ENCODE measurements around the gene CFAP99.
"Not testable (repeated sequence)": the region's sequence is repeated elsewhere in the genome, so short reads cannot be mapped to it uniquely, and the experiment has no call there.

The CFAP99 gene

DNA sequence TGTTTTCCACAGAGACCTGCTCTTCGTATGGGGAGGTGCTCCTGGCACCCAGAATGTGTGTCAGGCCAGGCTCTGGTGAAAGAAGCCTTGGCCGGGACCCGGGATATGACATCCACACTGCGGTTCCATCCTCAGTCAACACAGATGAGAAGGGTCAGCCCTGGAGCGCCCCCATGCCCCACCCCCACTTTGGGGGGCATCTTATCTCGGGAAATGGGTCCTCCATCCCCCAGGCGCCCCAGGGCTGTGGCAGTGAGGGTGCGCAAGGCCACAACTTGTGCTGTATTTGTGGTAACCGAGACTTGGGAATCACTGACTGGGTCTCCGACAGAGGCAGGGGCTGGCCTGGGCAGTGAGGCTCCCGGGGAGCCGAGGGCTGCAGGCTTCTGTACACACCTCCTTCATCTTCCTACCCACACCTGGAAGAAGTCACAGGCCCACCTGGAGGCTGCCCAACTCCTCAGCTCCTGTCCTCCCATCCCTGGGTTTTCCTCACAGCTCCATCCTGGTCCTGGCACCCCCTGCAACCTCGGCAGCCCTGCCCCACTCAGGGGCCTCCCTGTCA is 8.0 kb downstream of the CFAP99 start:
- TF ChIP-seq TAF1 (IDR thresholded peaks at IDR 0.05; ENCODE audit: borderline replicate concordance, low read depth, low read length) (no peak), POLR2A (IDR thresholded peaks at IDR 0.05; ENCODE audit: low read depth, low read length) (no peak), POLR2AphosphoS5 (IDR thresholded peaks at IDR 0.05; ENCODE audit: low read depth, low read length) (no peak)
- FAIRE-seq (no peak), DNase-seq (ENCODE audit: insufficient read length) (no peak)

DNA sequence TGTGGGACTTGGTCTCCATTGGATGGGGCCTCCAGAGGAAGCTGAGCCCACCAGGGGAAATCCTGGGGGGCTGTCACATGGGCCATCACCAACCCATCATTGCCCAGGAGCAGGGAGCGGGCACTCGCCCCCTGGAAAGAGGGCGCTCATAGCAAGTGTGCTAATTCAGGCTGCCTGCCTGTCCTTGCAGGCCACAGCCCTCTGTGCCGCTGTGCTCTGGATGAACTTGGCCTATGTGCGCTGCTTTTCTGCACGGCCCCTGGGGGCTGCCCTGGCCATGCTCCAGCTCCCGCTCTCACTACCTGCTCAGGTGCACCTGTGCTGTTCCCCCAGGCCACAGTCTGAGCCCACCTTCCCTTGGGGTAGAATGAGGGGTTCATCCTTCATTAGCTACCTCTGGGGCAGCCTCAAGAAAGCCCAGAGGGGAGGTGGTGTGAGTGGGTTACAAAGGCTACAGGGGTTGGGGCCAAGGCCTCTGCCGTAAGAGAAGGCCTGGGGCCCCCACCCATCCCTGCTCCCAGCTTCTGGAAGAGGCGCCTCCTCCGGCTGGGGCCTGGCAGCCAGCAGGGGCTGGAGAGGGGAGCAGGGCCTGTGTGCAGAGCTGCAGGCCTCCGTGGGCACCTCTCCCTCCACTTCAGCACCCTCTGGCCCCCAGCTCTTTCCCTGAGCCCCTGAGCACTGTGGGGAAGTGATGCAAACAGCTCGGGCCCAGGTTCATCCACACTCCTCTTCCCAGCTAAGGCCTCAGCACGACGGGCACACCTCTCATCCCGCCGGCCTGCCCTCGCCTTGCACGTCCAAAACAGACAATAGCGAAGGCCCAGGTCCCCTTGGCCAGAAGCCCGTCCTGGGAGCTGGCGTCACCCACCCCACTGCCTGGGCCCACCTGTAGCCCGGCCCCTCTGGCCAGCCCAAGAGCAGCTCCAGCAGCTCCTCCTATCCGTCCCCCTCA is 8.9 kb downstream of the CFAP99 start:
- TF ChIP-seq TAF1 (IDR thresholded peaks at IDR 0.05; ENCODE audit: borderline replicate concordance, low read depth, low read length), result no peak
- TF ChIP-seq POLR2AphosphoS5 (IDR thresholded peaks at IDR 0.05; ENCODE audit: low read depth, low read length), result no peak
- TF ChIP-seq POLR2A (IDR thresholded peaks at IDR 0.05; ENCODE audit: low read depth, low read length), result no peak
- FAIRE-seq (no peak), DNase-seq (ENCODE audit: insufficient read length) (no peak)

DNA sequence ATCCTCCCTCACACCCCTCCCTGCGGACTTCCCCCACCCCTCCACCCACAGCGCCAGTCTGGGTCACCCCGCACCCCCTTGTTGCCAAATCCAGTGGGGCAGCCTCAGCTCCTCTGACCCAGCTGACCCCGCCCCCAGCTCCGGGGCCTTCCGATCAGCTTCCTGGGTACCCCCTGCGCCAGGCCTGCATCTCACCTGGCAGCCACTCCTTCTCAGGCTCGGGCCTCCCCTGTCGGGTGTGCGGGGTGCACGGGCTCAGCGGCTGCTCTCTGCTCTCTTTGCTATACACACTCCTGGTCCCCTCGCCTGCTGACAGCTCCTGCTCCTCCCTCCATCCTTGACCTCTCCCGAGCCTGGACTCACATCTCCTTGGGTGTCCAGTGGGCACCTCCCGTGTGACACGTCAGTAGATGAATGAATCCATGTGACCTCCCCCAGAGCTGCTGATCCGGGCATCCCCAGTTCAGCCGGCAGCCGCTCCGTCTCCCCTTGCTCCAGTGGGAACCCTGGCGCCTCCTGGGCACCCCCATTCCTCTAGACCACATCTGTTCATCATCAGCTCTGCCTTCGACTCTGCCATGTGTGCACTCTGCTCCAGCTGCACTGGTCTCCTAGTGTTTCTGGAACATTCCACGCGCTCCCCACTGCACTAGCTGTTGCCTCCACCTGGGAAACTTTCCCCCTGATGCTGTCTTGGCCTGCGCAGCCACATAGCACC is 9.9 kb downstream of the CFAP99 start:
- FAIRE-seq, result no peak
- no peak for DNase-seq (ENCODE audit: insufficient read length)
- no peak for TF ChIP-seq POLR2A (IDR thresholded peaks at IDR 0.05; ENCODE audit: low read depth, low read length)
- no peak for TF ChIP-seq POLR2AphosphoS5 (IDR thresholded peaks at IDR 0.05; ENCODE audit: low read depth, low read length)
- TF ChIP-seq TAF1 (IDR thresholded peaks at IDR 0.05; ENCODE audit: borderline replicate concordance, low read depth, low read length), result no peak

DNA sequence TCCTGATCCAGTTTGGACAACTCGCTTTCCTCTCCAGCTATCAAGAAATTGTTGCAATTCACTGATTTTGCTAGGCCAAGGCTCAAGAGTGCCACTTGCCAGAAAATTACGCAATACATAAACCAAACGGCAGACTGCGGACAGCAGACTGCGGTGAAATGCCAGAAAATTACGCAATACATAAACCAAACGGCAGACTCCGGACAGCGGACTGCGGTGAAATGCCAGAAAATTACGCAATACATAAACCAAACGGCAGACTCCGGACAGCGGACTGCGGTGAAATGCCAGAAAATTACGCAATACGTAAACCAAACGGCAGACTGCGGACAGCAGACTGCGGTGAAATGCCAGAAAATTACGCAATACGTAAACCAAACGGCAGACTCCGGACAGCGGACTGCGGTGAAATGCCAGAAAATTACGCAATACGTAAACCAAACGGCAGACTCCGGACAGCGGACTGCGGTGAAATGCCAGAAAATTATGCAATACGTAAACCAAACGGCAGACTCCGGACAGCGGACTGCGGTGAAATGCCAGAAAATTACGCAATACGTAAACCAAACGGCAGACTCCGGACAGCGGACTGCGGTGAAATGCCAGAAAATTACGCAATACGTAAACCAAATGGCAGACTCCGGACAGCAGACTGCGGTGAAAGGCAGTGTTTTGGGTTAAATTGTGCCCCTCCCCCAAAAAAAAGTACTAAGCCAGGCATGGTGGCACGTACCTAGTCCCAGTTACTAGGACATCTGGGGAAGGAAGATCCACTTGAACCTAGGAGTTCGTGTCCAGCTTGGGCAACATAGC is 11.4 kb downstream of the CFAP99 start:
- FAIRE-seq; DNase-seq (ENCODE audit: insufficient read length): not testable (repeated sequence)

DNA sequence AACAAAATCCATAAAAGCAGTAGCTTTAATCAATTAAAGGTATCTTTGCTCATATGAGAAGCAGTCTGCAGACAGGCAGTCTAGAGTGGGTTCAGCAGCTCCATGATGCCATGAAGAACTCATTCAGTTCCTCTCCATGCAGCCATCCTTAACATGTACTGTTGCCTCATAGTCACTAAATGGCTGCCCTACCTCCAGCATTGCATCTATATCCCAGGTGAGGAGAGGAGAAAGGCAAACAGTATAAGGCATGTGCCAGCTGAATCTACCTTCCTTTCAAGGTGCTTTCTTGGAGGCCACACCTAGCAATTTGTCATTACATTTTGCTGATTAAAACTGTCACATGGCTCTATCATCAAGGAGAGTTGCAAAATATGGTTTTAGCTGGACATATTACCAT is 13.2 kb downstream of the CFAP99 start:
- TF ChIP-seq TAF1 (IDR thresholded peaks at IDR 0.05; ENCODE audit: borderline replicate concordance, low read depth, low read length) (no peak), POLR2A (IDR thresholded peaks at IDR 0.05; ENCODE audit: low read depth, low read length) (no peak), POLR2AphosphoS5 (IDR thresholded peaks at IDR 0.05; ENCODE audit: low read depth, low read length) (no peak)
- FAIRE-seq (no peak), DNase-seq (ENCODE audit: insufficient read length) (no peak)

DNA sequence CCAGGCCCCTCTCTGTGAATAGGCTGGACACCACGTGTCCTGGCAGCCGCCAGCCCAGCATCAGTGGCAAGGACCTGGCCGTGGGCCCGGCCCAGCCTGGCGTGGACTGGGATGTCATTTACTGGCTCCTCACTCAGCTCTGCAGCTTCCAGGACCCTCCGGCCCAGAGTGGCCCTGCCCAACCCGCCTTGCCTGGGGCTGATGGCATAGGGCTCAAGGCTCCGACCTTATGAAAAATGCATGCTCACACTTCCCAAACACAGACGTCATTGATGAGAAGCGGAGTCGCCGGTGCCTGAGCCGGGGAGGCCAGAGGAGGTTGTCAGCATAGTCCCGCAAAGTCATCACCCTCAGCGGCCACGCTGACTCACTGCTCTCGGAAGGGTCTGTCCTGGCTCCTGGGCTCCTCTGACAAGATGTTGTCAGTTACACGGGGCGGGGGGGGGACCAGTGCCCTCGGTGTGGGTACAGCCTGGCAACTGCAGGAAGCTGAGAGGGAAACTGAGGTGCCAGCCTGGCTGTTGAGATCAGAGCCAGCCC is 14.3 kb downstream of the CFAP99 start:
- TF ChIP-seq POLR2A (IDR thresholded peaks at IDR 0.05; ENCODE audit: low read depth, low read length), result no peak
- TF ChIP-seq POLR2AphosphoS5 (IDR thresholded peaks at IDR 0.05; ENCODE audit: low read depth, low read length), result no peak
- TF ChIP-seq TAF1 (IDR thresholded peaks at IDR 0.05; ENCODE audit: borderline replicate concordance, low read depth, low read length), result no peak
- no peak for FAIRE-seq
- no peak for DNase-seq (ENCODE audit: insufficient read length)

DNA sequence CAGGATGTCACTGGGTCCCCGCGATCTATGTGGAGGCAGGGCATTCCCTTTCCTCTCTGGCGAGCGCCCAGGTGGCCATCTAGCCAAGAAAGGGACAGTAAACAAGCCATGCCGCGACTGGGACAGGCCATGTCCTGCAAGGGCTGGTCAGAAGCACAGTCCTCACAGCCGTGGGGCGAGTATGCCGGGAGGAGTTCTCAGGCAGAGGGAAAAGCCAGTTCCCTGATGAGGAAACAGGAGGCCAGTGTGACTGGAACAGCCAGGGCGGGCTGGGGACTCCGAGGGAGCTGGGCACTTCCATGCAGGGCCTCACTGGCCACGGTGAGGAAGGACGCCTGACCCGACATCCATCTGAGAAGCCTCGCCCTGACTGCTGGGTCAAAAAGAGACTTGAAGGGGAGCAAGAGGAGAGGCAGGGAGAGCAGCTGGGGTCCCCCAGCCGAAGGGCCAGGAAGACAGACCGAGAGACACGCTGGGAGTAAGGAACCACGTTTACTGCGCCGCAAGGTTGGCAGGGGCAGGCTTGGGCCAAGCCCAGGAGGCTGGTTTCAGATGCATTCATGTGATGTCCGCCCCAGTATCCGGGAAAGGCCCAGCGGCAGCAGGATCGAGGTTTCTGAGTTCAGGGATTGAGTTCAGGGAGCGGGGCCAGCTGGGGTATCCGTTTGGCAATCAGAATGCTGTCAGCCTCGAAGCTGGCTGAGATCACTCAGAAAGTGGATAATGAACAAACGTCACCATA is 15.0 kb downstream of the CFAP99 start:
- no peak for DNase-seq (ENCODE audit: insufficient read length)
- no peak for TF ChIP-seq POLR2AphosphoS5 (IDR thresholded peaks at IDR 0.05; ENCODE audit: low read depth, low read length)
- TF ChIP-seq POLR2A (IDR thresholded peaks at IDR 0.05; ENCODE audit: low read depth, low read length), result no peak
- no peak for TF ChIP-seq TAF1 (IDR thresholded peaks at IDR 0.05; ENCODE audit: borderline replicate concordance, low read depth, low read length)
- FAIRE-seq, result no peak

DNA sequence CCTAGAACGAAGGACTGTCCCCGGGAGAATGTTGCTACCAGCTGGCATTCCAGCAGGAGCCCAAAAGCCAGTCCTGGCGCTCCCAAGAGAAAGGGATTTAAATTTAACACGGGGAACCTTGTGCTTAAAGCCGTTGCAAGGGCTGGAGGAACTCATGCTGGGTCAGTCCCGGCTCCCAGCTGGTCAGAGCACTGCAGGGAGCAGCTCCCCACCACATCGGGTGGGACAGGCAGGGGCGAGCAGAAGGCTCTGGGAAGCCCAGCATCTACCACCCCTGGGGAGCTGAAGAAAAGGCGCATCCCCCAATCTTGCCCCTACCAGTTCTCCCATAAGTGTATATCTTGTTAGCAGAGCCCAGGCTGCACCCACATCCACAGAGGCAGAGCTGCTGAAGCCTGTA is 15.7 kb downstream of the CFAP99 start:
- DNase-seq (ENCODE audit: insufficient read length) (no peak), FAIRE-seq (no peak)
- no peak for TF ChIP-seq POLR2AphosphoS5 (IDR thresholded peaks at IDR 0.05; ENCODE audit: low read depth, low read length)
- TF ChIP-seq POLR2A (IDR thresholded peaks at IDR 0.05; ENCODE audit: low read depth, low read length), result no peak

DNA sequence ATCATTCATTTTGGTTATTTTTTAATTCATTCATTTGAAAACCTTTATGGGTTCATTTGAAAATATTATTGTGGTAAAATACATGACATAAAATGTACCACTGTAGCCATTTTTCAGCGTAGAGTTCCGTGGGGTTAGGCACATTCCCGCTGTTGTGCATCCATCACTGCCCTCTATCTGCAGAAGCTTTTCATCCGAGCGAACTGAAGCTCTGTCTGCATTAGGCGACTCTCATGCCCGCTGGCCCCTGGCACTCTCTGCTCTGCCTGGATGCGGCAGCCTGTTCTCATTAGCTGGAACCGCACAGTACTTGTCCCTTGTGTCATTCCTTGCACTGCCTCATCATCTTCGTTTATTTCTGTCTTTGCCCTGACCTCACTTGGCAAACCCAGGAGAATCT is 17.5 kb downstream of the CFAP99 start:
- no peak for TF ChIP-seq POLR2A (IDR thresholded peaks at IDR 0.05; ENCODE audit: low read depth, low read length)
- no peak for TF ChIP-seq POLR2AphosphoS5 (IDR thresholded peaks at IDR 0.05; ENCODE audit: low read depth, low read length)
- TF ChIP-seq TAF1 (IDR thresholded peaks at IDR 0.05; ENCODE audit: borderline replicate concordance, low read depth, low read length), result no peak
- no peak for DNase-seq (ENCODE audit: insufficient read length)
- FAIRE-seq, result no peak

DNA sequence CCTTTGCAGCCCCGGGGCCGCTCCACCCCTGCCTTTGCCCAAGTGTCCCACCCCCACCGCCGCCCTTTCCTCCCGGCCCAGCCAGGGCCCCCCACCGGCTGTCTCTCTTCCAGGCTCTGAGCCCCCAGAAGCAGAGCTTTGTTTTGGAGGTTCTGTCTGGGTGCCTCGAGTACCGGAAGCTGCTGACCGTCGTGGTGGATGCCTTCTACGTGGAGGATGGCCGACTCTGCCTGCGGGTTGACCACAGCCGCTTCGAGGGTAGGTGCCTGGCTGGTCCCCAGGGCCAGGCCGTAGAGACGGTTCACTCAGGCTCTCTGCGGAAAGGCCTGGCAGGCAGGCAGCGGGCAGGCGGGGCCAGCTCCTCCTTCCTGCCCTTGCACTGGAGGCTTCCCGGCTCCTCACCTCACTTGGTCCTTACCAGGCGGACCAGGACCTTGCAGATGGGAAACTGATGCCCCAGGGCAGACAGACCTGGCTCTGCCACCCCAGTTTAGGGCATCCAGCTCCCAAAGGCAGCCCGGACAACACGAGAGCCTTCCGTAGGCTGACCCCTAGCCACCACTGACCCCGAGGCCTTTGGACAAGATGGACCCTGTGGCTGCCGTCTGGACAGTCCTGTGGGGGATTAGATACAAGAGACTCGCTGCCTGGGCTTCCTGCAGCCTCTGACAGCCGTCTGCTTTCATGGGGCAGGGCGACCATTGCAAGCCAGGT is 18.2 kb downstream of the CFAP99 start:
- TF ChIP-seq POLR2A (IDR thresholded peaks at IDR 0.05; ENCODE audit: low read depth, low read length), result no peak
- no peak for TF ChIP-seq TAF1 (IDR thresholded peaks at IDR 0.05; ENCODE audit: borderline replicate concordance, low read depth, low read length)
- TF ChIP-seq POLR2AphosphoS5 (IDR thresholded peaks at IDR 0.05; ENCODE audit: low read depth, low read length), result no peak
- FAIRE-seq (no peak), DNase-seq (ENCODE audit: insufficient read length) (no peak)
